Esophagus squamous epithelium (tissue), 5 donors: ENCODE results near the gene MAP1LC3B. TPM values are rescaled to one million over a fixed set of nuclear protein-coding genes. Genes with fewer than 3 reads are reported as not detected.
A peak's percentile ranks its signal among the peaks of the same experiment; 100 is the strongest.

Source experiments
- DNase-seq: peaks from one replicate; lab custom pipeline; 2025; lab: John Stamatoyannopoulos, UW
- H3K27ac ChIP-seq, 4 donors: fragments of 200-600 bp; sonication (generic); one replicate each; pipeline ENCODE4 v1.5.1; 2016 to 2019; ENCODE audit warnings: mild to moderate bottlenecking in 1 of 4
- H3K27me3 ChIP-seq, 4 donors: fragments of 200-600 bp; sonication (generic); 1 replicate in 3 of 4; 2 replicates in 1 of 4; pipeline versions ENCODE4 v1.5.1 to v1.6.0; 2017 to 2021; ENCODE audit warnings: antibody characterized with exemption in 1 of 4
- H3K36me3 ChIP-seq, 3 donors: fragments of 200-600 bp; sonication (generic); one replicate each; pipeline ENCODE4 v1.5.1; 2016 to 2019
- H3K4me1 ChIP-seq, 3 donors: fragments of 200-600 bp; sonication (generic); one replicate each; pipeline ENCODE4 v1.5.1; 2017 to 2019
- H3K4me3 ChIP-seq, 4 donors: fragments of 200-600 bp; sonication (generic); 1 replicate in 3 of 4; 2 replicates in 1 of 4; pipeline ENCODE4 v1.5.1; 2016 to 2019; ENCODE audit warnings: mild to moderate bottlenecking in 2 of 4, moderate library complexity in 1 of 4
- H3K9me3 ChIP-seq, 3 donors: fragments of 200-600 bp; sonication (generic); one replicate each; pipeline ENCODE4 v1.5.1; 2016 to 2019
- POLR2A ChIP-seq, 4 donors: fragments of 450-650 bp; IDR thresholded peaks; one replicate each; pipeline ENCODE4 v1.6.1; 2017; ENCODE audit warnings: antibody characterized with exemption in 4 of 4, mild to moderate bottlenecking in 4 of 4, moderate library complexity in 3 of 4
- WGBS, 2 donors: methylation state at CpG; one replicate each; pipeline ENCODE4 v1.1.5; 2018; 5-methylcytosine and 5-hydroxymethylcytosine counted together
- intact Hi-C: fragments of 100-400 bp; cut with DNase I; formaldehyde crosslinking; loops from one replicate; pipeline ENCODE4 v1.15.0; 2022
- total RNA-seq, 4 donors: library from RNA; depleted of rRNA; stranded (reverse); fragments of >200 nt; gene quantifications; one replicate each; pipeline ENCODE4 v1.1.0, GENCODE V29; 2016
- TF ChIP-seq, protein P1 (sequence below), 6 experiments: fragments of 450-650 bp in 4 of 6; fragments of 200-600 bp in 2 of 6; sonication (generic) in 2 of 6; IDR thresholded peaks; one replicate each; pipeline ENCODE4 v1.5.1; 2016 to 2019; ENCODE audit warnings: antibody characterized with exemption in 6 of 6, mild to moderate bottlenecking in 4 of 6, moderate library complexity in 4 of 6
- donor health status: DM: yes; HTN: yes; CAD: no.

The MAP1LC3B gene
- total RNA-seq, 4 donors from 2014 or later, result 14.2 to 38.0 (median 24.4) TPM

DNA sequence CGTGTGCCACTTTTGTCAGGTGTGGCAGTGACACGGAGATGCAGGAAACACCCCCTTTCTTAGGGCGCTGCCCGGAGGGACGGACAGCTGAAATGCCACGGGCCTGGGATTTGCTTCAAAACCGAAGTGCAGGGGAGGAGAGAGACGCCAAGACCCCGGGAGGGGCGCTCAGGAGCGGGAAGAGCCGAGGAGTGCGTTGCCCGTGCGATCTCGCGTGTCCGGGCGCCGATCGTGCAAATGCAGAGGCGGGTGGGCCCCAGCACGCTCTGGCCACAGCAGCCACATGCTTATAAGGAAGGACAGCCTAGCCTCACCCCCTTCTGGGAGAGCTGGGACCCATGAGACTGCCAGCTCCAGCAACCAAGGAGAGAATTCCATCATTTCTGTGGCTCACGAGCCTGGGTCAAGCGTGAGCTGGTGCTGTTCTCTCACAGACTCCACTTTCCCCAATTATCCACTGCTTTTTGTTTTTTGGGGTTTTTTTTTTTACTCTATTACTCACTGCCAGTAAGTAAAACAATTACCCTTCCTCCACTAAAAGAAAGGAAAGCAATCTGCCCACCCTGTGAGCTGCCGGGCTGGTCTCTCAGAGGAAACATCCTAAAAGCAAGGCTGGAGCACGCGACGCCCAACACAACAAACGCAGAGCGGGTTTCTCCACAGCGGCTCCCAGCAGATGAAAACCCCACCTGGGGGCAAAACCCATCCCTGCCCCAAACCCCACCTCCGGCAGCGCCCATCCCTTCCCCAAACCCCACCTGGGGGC is 47.8 kb upstream of the MAP1LC3B start:
- 73 to 87% methylated on average over 13 to 16 of the region's 34 CpGs for whole genome bisulfite sequencing, 2 donors
- TF ChIP-seq, protein P1, sequence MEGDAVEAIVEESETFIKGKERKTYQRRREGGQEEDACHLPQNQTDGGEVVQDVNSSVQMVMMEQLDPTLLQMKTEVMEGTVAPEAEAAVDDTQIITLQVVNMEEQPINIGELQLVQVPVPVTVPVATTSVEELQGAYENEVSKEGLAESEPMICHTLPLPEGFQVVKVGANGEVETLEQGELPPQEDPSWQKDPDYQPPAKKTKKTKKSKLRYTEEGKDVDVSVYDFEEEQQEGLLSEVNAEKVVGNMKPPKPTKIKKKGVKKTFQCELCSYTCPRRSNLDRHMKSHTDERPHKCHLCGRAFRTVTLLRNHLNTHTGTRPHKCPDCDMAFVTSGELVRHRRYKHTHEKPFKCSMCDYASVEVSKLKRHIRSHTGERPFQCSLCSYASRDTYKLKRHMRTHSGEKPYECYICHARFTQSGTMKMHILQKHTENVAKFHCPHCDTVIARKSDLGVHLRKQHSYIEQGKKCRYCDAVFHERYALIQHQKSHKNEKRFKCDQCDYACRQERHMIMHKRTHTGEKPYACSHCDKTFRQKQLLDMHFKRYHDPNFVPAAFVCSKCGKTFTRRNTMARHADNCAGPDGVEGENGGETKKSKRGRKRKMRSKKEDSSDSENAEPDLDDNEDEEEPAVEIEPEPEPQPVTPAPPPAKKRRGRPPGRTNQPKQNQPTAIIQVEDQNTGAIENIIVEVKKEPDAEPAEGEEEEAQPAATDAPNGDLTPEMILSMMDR (IDR thresholded peaks at IDR 0.05), result no peak
- no peak for TF ChIP-seq POLR2A (IDR thresholded peaks at IDR 0.05)
- H3K4me1 ChIP-seq, result peaks cover 8 to 30% (median 13%) of the 10 kb centered on the region in 3 donors
- no peaks in the 10 kb centered on the region for H3K27me3 ChIP-seq
- peak overlapping the region; percentile 48 to 81 (median 69) for H3K27ac ChIP-seq
- peak overlapping the region in 1 of 4 donors; percentile 37 for H3K4me3 ChIP-seq
- no peaks in the 10 kb centered on the region for H3K9me3 ChIP-seq
- intact Hi-C loops, result no loop called here
- peaks cover 18 to 99% (median 27%) of the 10 kb centered on the region in 3 donors for H3K36me3 ChIP-seq
- DNase-seq, result no peak

DNA sequence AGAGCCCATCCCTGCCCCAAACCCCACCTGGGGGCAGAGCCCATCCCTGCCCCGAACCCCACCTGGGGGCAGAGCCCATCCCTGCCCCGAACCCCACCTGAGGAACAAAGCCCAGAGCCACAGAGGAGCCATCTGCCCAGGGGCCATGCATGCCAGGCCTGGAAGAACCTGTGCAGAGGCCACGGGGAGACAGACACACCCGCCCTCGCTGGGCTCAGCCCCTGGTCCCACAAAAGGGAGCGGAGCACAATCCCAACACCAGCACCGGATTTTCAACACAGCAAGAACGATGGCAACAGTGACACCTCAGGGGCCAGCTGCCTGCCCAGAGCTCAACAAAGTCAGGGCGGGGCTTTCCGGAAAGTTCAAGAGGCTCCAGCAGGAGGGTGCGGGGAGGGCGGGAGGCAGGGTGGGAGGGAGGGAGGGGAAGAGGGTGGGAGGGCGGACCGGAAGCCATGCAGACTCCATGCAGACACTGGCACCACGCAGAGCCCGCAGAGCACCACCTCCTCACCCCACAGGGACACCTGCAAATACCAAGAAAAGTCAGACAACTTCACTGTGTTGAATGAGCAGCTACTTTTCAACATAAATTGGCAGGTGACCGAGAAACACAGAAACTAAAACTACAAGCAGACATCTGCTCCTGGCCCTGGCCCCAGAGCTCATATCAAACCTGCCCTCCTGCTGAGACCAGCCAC is 47.1 kb upstream of the MAP1LC3B start:
- TF ChIP-seq POLR2A (IDR thresholded peaks at IDR 0.05), result no peak
- TF ChIP-seq, protein P1 (IDR thresholded peaks at IDR 0.05), result no peak
- H3K27me3 ChIP-seq, result no peaks in the 10 kb centered on the region
- H3K9me3 ChIP-seq, result no peaks in the 10 kb centered on the region
- no peak for DNase-seq
- 38 to 53% methylated on average over 2 to 3 of the region's 17 CpGs for WGBS, 2 donors
- peaks cover 18 to 95% (median 27%) of the 10 kb centered on the region in 3 donors for H3K36me3 ChIP-seq
- peak overlapping the region; percentile 48 to 81 (median 69) for H3K27ac ChIP-seq
- H3K4me3 ChIP-seq, result peak overlapping the region in 1 of 4 donors; percentile 37
- intact Hi-C loops, result no loop called here
- H3K4me1 ChIP-seq, result peaks cover 8 to 32% (median 13%) of the 10 kb centered on the region in 3 donors

DNA sequence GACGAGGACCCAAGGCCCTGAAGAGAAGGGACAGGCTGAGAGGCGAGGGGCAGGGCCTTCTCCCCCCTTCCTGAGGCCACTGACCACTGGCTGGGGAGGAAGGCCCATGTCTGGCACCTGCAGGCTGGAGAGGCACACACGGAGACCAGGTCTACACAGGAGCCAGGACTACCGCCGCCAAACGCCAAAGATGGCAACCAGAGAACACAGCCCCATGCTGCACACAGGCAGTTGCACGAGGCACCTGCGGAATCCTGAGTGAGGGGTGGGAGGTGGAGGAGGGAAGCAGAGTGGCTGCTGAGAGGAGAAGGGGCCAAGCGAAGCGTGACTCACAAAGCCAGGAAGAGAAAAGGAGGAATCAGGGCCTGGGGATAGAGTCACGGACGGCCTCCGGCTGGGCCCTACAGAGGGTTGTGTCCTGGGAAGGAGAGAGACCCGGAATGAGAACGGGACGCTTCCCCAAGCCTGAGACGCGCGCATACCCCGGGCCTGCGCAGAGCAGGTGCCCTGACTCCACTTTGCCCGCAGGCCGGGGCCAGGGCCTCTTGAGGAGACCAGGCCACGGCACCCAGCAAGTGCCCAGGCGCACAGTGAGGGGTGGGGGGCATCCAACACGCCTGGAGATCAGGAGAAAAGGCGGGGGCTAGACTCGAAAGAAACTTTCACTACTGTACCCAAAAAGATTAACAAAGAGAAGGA is 46.3 kb upstream of the MAP1LC3B start:
- H3K27me3 ChIP-seq, result no peaks in the 10 kb centered on the region
- no peak for DNase-seq
- intact Hi-C loops, result no loop called here
- H3K4me3 ChIP-seq, result no peak overlapping the region
- peaks cover 18 to 87% (median 27%) of the 10 kb centered on the region in 3 donors for H3K36me3 ChIP-seq
- peak overlapping the region in 3 of 4 donors; percentile 38 to 71 (median 61) for H3K27ac ChIP-seq
- WGBS, 2 donors, result 89 to 90% methylated on average over 16 to 24 of the region's 28 CpGs
- peaks cover 8 to 40% (median 13%) of the 10 kb centered on the region in 3 donors for H3K4me1 ChIP-seq
- TF ChIP-seq POLR2A (IDR thresholded peaks at IDR 0.05), result no peak
- TF ChIP-seq, protein P1 (IDR thresholded peaks at IDR 0.05), result no peak
- H3K9me3 ChIP-seq, result no peaks in the 10 kb centered on the region

DNA sequence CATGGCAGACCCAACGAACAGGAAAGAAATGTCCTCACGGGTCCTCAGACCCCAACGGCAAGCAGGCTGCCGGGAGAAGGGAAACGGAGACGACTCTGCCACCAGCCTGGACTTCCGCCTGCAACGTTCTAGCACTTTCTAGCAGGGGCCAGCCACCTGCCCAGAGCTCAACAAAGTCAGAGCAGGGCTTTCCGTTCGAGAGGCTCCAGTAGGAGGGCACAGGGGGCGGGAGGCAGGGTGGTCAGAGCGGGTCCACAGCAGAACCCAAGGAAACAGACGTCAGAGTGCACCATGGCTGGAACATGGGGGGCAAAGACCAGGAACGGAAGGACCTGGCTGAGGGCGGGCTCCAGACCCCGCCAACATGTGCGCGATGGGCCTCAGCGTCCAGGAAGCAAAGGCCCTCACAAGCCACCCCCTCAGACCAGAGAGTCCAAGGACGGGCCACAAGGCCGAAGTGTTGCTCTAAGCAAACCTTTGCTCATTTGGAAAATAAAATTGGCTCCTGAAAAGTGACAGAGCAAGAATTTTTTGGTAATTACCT is 45.5 kb upstream of the MAP1LC3B start:
- Histone ChIP-seq H3K4me3 (no peak overlapping the region), H3K4me1 (peaks cover 8 to 47% (median 13%) of the 10 kb centered on the region in 3 donors), H3K36me3 (peaks cover 18 to 80% (median 27%) of the 10 kb centered on the region in 3 donors), H3K9me3 (no peaks in the 10 kb centered on the region), H3K27ac (no peak overlapping the region), H3K27me3 (no peaks in the 10 kb centered on the region)
- no peak for DNase-seq
- TF ChIP-seq POLR2A (IDR thresholded peaks at IDR 0.05), result no peak
- TF ChIP-seq, protein P1 (IDR thresholded peaks at IDR 0.05), result no peak
- intact Hi-C loops, result no loop called here
- WGBS, 2 donors, result 93 to 94% methylated on average over 19 of the region's 21 CpGs
